Lung (tissue), 12 donors: ENCODE results near the gene QPCT. TPM values are rescaled to one million over a fixed set of nuclear protein-coding genes. Genes with fewer than 3 reads are reported as not detected.

ENCODE experiments used
- ATAC-seq: fragments of 200-7000 bp; cut with Tn5 transposase; one replicate; pipeline ENCODE4 v1.9.1; 2020; ENCODE audit warnings: moderate number of reproducible peaks; ENCODE audit not compliant: insufficient read depth, low FRiP score
- DNase-seq, 3 donors: peaks; one replicate each; pipeline ENCODE4 v3.0.0-alpha.2; 2013 to 2017
- H3K27ac ChIP-seq, 2 donors: one replicate each; pipeline ENCODE4 v1.5.1; 2013; ENCODE audit warnings: mild to moderate bottlenecking in 2 of 2, moderate library complexity in 2 of 2, control low read depth in 1 of 2, inconsistent platforms in 1 of 2, low read depth in 1 of 2, low read length in 1 of 2
- H3K27me3 ChIP-seq, 3 donors: one replicate each; pipeline ENCODE4 v1.5.1; 2013; ENCODE audit warnings: low read length in 2 of 3; ENCODE audit not compliant: control insufficient read depth in 3 of 3, insufficient read depth in 3 of 3
- H3K36me3 ChIP-seq, 4 donors: one replicate each; pipeline ENCODE4 v1.5.1; 2013; ENCODE audit warnings: low read length in 4 of 4, mild to moderate bottlenecking in 1 of 4, moderate library complexity in 1 of 4; ENCODE audit not compliant: control insufficient read depth in 4 of 4, insufficient read depth in 4 of 4
- H3K4me1 ChIP-seq, 5 donors: one replicate each; pipeline ENCODE4 v1.5.1; 2013; ENCODE audit warnings: low read length in 5 of 5, mild to moderate bottlenecking in 2 of 5, moderate library complexity in 1 of 5; ENCODE audit not compliant: control insufficient read depth in 5 of 5, insufficient read depth in 5 of 5
- H3K4me3 ChIP-seq: one replicate; pipeline ENCODE4 v1.5.1; 2013; ENCODE audit warnings: mild to moderate bottlenecking, control low read depth, moderate library complexity
- H3K9ac ChIP-seq, 2 donors: one replicate each; pipeline ENCODE4 v1.5.1; 2013; ENCODE audit warnings: low read length in 2 of 2, control low read depth in 1 of 2; ENCODE audit not compliant: insufficient read depth in 1 of 2
- H3K9me3 ChIP-seq, 4 donors: one replicate each; pipeline ENCODE4 v1.5.1; 2013; ENCODE audit warnings: low read length in 3 of 4, mild to moderate bottlenecking in 1 of 4, moderate library complexity in 1 of 4; ENCODE audit not compliant: control insufficient read depth in 4 of 4, insufficient read depth in 3 of 4
- WGBS, 2 donors: extraction: QIAGEN DNeasy Blood & Tissue Kit; methylation state at CpG; one replicate each; pipeline ENCODE4 v1.1.7; 2013; 5-methylcytosine and 5-hydroxymethylcytosine counted together
- polyA plus RNA-seq, 2 donors: library from polyadenylated mRNA; stranded (reverse); fragments of 200-250 nt; gene quantifications; one replicate each; pipeline ENCODE4 v1.2.1, GENCODE V29; 2013
- total RNA-seq, 2 donors: library from RNA; depleted of rRNA in 1 of 2; stranded (reverse); fragments of >200 nt in 1 of 2; gene quantifications; one replicate each; pipeline ENCODE4 v1.2.1, GENCODE V29; 2014 to 2021
- TF ChIP-seq, protein P1 (sequence below): IDR thresholded peaks from 2 replicates; pipeline ENCODE4 v1.5.1; 2012; ENCODE audit warnings: mild to moderate bottlenecking; ENCODE audit errors: control extremely low read depth, extremely low read depth
- donor health status: control.
- donor health status: control.
- donor health status: Bipolar disorder and iron deficiency.
- donor health status: healthy.
- donor health status: DM: yes; HTN: yes; CAD: no.

Gene QPCT
- total and polyA plus RNA-seq, 4 donors: 3.0 to 34.1 (median 7.4) TPM

DNA sequence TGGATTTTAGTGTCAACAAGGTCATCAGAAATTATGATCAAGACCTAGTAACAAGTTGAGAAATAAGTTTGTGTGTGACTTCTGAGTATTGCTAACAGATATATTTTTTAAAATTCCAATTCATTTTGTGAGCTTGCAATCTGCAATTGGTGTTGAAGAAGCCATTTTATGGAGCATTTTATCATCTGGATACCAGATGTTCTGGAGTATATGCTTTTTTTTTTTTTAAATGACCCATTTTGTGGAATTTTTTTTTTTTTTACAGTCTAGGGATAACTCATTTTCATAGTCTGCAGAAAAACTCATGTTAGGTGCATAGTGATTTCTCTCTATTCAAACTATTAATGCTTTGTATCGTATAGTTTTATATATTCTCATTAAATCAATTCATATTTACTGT lies 12.6 kb downstream of the QPCT start:
- WGBS, 2 donors: 94 to 95% methylated on average over 1 of the region's 1 CpG
- Histone ChIP-seq H3K9ac (no peak overlapping the region), H3K27ac (no peak overlapping the region), H3K9me3 (peaks cover 0 to 3% (median 0%) of the 10 kb centered on the region in 4 donors), H3K27me3 (peaks cover 0 to 2% (median 0%) of the 10 kb centered on the region in 3 donors), H3K36me3 (no peaks in the 10 kb centered on the region), H3K4me1 (no peaks in the 10 kb centered on the region), H3K4me3 (no peak overlapping the region)
- TF ChIP-seq, protein P1, sequence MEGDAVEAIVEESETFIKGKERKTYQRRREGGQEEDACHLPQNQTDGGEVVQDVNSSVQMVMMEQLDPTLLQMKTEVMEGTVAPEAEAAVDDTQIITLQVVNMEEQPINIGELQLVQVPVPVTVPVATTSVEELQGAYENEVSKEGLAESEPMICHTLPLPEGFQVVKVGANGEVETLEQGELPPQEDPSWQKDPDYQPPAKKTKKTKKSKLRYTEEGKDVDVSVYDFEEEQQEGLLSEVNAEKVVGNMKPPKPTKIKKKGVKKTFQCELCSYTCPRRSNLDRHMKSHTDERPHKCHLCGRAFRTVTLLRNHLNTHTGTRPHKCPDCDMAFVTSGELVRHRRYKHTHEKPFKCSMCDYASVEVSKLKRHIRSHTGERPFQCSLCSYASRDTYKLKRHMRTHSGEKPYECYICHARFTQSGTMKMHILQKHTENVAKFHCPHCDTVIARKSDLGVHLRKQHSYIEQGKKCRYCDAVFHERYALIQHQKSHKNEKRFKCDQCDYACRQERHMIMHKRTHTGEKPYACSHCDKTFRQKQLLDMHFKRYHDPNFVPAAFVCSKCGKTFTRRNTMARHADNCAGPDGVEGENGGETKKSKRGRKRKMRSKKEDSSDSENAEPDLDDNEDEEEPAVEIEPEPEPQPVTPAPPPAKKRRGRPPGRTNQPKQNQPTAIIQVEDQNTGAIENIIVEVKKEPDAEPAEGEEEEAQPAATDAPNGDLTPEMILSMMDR: no peak
- ATAC-seq (no peak), DNase-seq (no peak)

GRCh38 chr2:37357530-37357929 lies 13.1 kb downstream of the QPCT start:
- H3K27me3 ChIP-seq: peaks cover 0 to 2% (median 0%) of the 10 kb centered on the region in 3 donors
- ATAC-seq (no peak), DNase-seq (peak in 2 of 3 donors; percentile 18 to 46)
- TF ChIP-seq, protein P1: no peak
- H3K27ac ChIP-seq: no peak overlapping the region
- H3K4me3 ChIP-seq: no peak overlapping the region
- H3K36me3 ChIP-seq: no peaks in the 10 kb centered on the region
- peaks cover 0 to 3% (median 0%) of the 10 kb centered on the region in 4 donors for H3K9me3 ChIP-seq
- no peak overlapping the region for H3K9ac ChIP-seq
- no peaks in the 10 kb centered on the region for H3K4me1 ChIP-seq
- WGBS, 2 donors: 73 to 81% methylated on average over 4 of the region's 4 CpGs

DNA sequence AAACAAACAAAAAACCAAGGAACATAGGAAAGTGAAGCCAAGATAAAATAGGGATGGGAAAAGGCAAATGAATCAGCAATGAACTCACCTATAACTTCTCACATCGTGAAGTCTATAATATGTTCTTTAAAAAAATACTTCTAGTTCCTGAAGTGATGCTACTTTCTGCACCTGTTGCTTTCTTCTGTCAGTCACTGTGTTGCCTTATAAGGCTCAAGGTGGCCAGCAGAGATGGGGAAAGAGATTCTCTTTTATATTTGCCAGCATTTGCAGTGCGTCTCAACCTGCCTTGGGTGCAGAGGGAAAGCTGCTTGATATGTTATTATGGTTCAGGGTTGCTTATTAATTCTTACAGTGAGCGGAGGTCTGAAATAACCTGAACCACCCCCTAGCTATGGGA lies 14.0 kb downstream of the QPCT start:
- no peak for DNase-seq
- Histone ChIP-seq H3K4me3 (no peak overlapping the region), H3K4me1 (no peaks in the 10 kb centered on the region), H3K36me3 (no peaks in the 10 kb centered on the region), H3K9me3 (peaks cover 0 to 3% (median 0%) of the 10 kb centered on the region in 4 donors), H3K27me3 (peaks cover 0 to 2% (median 0%) of the 10 kb centered on the region in 3 donors), H3K9ac (no peak overlapping the region), H3K27ac (no peak overlapping the region)
- ATAC-seq: no peak
- TF ChIP-seq, protein P1: no peak
- 96 to 99% methylated on average over 3 of the region's 3 CpGs for WGBS, 2 donors

DNA sequence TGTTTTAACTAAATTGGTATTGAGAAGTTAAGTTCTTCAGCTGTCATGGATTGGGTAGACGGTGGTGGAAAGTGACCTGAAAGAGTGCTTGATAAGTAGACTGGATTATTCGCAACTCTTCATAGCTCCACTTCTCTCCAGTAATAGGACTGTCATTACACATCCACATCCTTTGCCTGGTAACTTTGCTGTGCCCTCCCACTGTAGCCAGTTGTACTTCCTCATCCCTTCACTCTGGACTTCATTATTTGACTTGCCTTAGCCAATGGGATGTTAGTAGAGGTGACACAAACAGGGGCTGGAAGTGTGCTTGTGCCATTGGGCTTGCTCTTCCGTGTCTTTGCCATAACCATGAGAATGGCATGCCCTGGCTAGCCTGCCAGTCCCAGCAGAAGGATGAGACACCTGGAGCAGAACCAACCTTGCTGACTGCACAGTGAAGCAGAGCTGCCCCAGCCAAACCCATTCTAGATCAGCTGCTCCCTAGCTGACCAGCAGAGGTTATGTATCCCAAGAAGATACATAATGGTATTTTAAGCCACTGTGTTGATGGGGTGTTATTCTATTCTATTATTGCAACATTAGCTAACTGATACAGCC lies 16.9 kb downstream of the QPCT start:
- TF ChIP-seq, protein P1: no peak
- Histone ChIP-seq H3K9me3 (peaks cover 0 to 3% (median 0%) of the 10 kb centered on the region in 4 donors), H3K4me3 (no peak overlapping the region), H3K9ac (no peak overlapping the region), H3K36me3 (no peaks in the 10 kb centered on the region), H3K27me3 (peaks cover 0 to 2% (median 0%) of the 10 kb centered on the region in 3 donors), H3K27ac (no peak overlapping the region), H3K4me1 (no peaks in the 10 kb centered on the region)
- 92 to 95% methylated on average over 3 of the region's 3 CpGs for WGBS, 2 donors
- ATAC-seq (no peak), DNase-seq (no peak)
